OCI-LY1 (cell line): ENCODE data around the gene MEGF8.

Experiments used
- H2AFZ ChIP-seq: fragments of 200-600 bp; sonication (generic), shearing (Covaris generic); 2 replicates; pipeline ENCODE4 v1.6.0; 2014; ENCODE audit warnings: antibody characterized with exemption, mild to moderate bottlenecking, low read length
- H3F3A ChIP-seq: fragments of 200-600 bp; sonication (generic), shearing (Covaris generic); 2 replicates; pipeline ENCODE4 v1.6.0; 2014; ENCODE audit warnings: mild to moderate bottlenecking, antibody characterized with exemption, low read length, moderate library complexity; ENCODE audit not compliant: insufficient read depth
- H3K27ac ChIP-seq: fragments of 200-600 bp; sonication (generic); 2 replicates; pipeline ENCODE4 v1.5.1; 2014; ENCODE audit warnings: low read length, mixed run types, mild to moderate bottlenecking, low read depth; ENCODE audit not compliant: poor library complexity, severe bottlenecking
- H3K27me3 ChIP-seq: fragments of 200-600 bp; sonication (generic); 2 replicates; pipeline ENCODE4 v1.6.0; 2014; ENCODE audit warnings: antibody characterized with exemption, mild to moderate bottlenecking, low read length, moderate library complexity; ENCODE audit not compliant: insufficient read depth
- H3K36me3 ChIP-seq: fragments of 200-600 bp; sonication (generic); 2 replicates; pipeline ENCODE4 v1.6.1; 2014; ENCODE audit warnings: mild to moderate bottlenecking, antibody characterized with exemption, low read length, moderate library complexity, mixed read lengths; ENCODE audit not compliant: insufficient read depth
- H3K4me1 ChIP-seq: fragments of 200-600 bp; sonication (generic); 2 replicates; pipeline ENCODE4 v1.5.1; 2014; ENCODE audit warnings: mild to moderate bottlenecking, low read length, moderate library complexity; ENCODE audit not compliant: insufficient read depth, severe bottlenecking
- H3K4me2 ChIP-seq: fragments of 200-600 bp; sonication (generic), shearing (Covaris generic); 2 replicates; pipeline ENCODE4 v1.6.1; 2014; ENCODE audit warnings: low read length
- H3K4me3 ChIP-seq: fragments of 200-600 bp; sonication (generic); 2 replicates; pipeline ENCODE4 v1.5.1; 2014; ENCODE audit warnings: low read length, low read depth, mild to moderate bottlenecking, mixed read lengths; ENCODE audit not compliant: poor library complexity, severe bottlenecking
- H3K79me2 ChIP-seq: fragments of 200-600 bp; shearing (Covaris generic); 2 replicates; pipeline ENCODE4 v1.6.1; 2016; ENCODE audit warnings: mixed run types, low read length, mixed read lengths; ENCODE audit not compliant: insufficient read depth
- H3K9ac ChIP-seq: fragments of 200-600 bp; sonication (generic), shearing (Covaris generic); 2 replicates; pipeline ENCODE4 v1.6.1; 2014; ENCODE audit warnings: mild to moderate bottlenecking, low read length, mixed read lengths
- H3K9me2 ChIP-seq: fragments of 200-600 bp; sonication (generic), shearing (Covaris generic); 2 replicates; pipeline ENCODE4 v1.6.1; 2014; ENCODE audit warnings: low read depth, mild to moderate bottlenecking, low read length, mixed read lengths
- H3K9me3 ChIP-seq: fragments of 200-600 bp; shearing (Covaris generic); 2 replicates; pipeline ENCODE4 v1.6.1; 2014; ENCODE audit warnings: low read length, mixed read lengths
- H4K20me1 ChIP-seq: fragments of 200-600 bp; sonication (generic), shearing (Covaris generic); 2 replicates; pipeline ENCODE4 v1.6.0; 2016; ENCODE audit warnings: mild to moderate bottlenecking, low read length; ENCODE audit not compliant: insufficient read depth
- CTCF ChIP-seq: fragments of 200-600 bp; sonication (generic), shearing (Covaris generic); IDR thresholded peaks from 2 replicates; pipeline ENCODE4 v1.5.1; 2017; ENCODE audit warnings: mild to moderate bottlenecking, antibody characterized with exemption, low read length, moderate library complexity, mixed read lengths
- EZH2 ChIP-seq: fragments of 200-600 bp; sonication (generic), shearing (Covaris generic); IDR thresholded peaks from 2 replicates; pipeline ENCODE4 v1.8.0; 2017; ENCODE audit warnings: borderline replicate concordance, mixed run types, mild to moderate bottlenecking, antibody characterized with exemption, low read length, moderate library complexity, mixed read lengths

Gene MEGF8

GRCh38 chr19:42380155-42380554, 54.7 kb downstream of the MEGF8 start:
- no peaks in the 10 kb centered on the region for H3K4me1 ChIP-seq
- H3K36me3 ChIP-seq, result no peaks in the 10 kb centered on the region; the same call in 1 of the 2 replicates
- no peak overlapping the region for H3K4me3 ChIP-seq
- TF ChIP-seq CTCF, result no peak
- TF ChIP-seq EZH2, result no peak
- no peaks in the 10 kb centered on the region for H3F3A ChIP-seq
- H4K20me1 ChIP-seq, result no peaks in the 10 kb centered on the region
- H3K9me2 ChIP-seq, result no peaks in the 10 kb centered on the region
- H3K4me2 ChIP-seq, result no peak overlapping the region
- H3K79me2 ChIP-seq, result no peaks in the 10 kb centered on the region
- H3K27me3 ChIP-seq, result peaks cover 13% of the 10 kb centered on the region
- H3K27ac ChIP-seq, result no peak overlapping the region
- no peak overlapping the region for H3K9ac ChIP-seq
- H2AFZ ChIP-seq, result no peak overlapping the region
- no peaks in the 10 kb centered on the region for H3K9me3 ChIP-seq

GRCh38 chr19:42386974-42387707, 61.7 kb downstream of the MEGF8 start:
- peak overlapping the region; percentile 64 for H3K4me2 ChIP-seq
- H3K9me2 ChIP-seq, result no peaks in the 10 kb centered on the region
- H3K27me3 ChIP-seq, result no peaks in the 10 kb centered on the region; the same call in 1 of the 2 replicates
- H3K4me3 ChIP-seq, result peak overlapping the region; percentile 53
- peaks cover 7% of the 10 kb centered on the region for H3K4me1 ChIP-seq
- no peak overlapping the region for H2AFZ ChIP-seq
- H3K9ac ChIP-seq, result peak overlapping the region; percentile 26; the same call in 1 of the 2 replicates
- H3K27ac ChIP-seq, result no peak overlapping the region
- TF ChIP-seq CTCF (peak; percentile 72), EZH2 (no peak)
- H3F3A ChIP-seq, result no peaks in the 10 kb centered on the region
- no peaks in the 10 kb centered on the region for H3K79me2 ChIP-seq
- H3K36me3 ChIP-seq, result no peaks in the 10 kb centered on the region
- no peaks in the 10 kb centered on the region for H4K20me1 ChIP-seq
- H3K9me3 ChIP-seq, result no peaks in the 10 kb centered on the region

DNA sequence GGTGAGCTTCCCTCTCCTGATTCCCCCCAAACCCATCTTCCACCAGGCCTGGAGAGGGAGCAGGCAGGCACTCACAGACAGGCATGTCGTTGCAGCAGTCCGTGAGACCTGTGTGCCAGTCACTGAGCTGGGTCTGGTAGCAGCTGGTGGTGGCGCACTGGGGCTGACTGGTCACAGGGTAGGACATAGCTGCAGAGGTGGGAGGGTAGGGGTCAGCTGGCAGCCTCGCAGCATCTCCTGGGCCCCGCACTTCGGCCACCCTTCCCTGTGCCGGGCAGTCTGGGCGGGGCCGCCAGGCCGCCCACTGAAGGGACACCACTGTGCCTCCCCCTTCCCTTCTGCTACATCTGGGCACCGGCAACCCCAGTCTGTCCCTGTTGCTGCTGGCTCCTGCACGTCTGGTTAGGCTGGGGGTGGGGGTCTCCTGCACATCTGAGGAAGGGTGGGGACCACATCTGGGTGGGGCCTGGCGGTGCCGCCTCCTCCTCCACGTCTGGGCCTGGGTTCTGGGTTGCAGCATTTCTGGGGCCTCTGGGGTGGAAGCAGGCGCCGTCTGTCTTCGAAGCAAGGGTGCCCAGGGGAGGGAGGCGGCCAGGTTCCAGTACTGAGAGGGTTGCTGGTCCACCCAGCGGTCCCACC, 63.5 kb downstream of the MEGF8 start:
- H3K4me3 ChIP-seq, result no peak overlapping the region
- H3F3A ChIP-seq, result no peaks in the 10 kb centered on the region
- H3K4me2 ChIP-seq, result no peak overlapping the region
- no peak overlapping the region for H3K27ac ChIP-seq
- H3K36me3 ChIP-seq, result no peaks in the 10 kb centered on the region
- H3K27me3 ChIP-seq, result no peaks in the 10 kb centered on the region; the same call in 1 of the 2 replicates
- no peaks in the 10 kb centered on the region for H4K20me1 ChIP-seq
- H3K4me1 ChIP-seq, result peaks cover 7% of the 10 kb centered on the region
- H3K79me2 ChIP-seq, result no peaks in the 10 kb centered on the region
- H3K9ac ChIP-seq, result no peak overlapping the region
- no peaks in the 10 kb centered on the region for H3K9me2 ChIP-seq
- TF ChIP-seq CTCF, result no peak
- TF ChIP-seq EZH2, result no peak
- H3K9me3 ChIP-seq, result no peaks in the 10 kb centered on the region
- H2AFZ ChIP-seq, result no peak overlapping the region
